Epithelial cell of esophagus (primary cell): ENCODE data around the gene DCLK3.
A peak's percentile ranks its signal among the peaks of the same experiment; 100 is the strongest.

Experiments used
- DNase-seq: peaks from one replicate; pipeline ENCODE4 v3.0.0; 2010; ENCODE audit warnings: low read depth
- H3K4me3 ChIP-seq: 2 replicates; pipeline ENCODE4 v1.5.1; 2011; ENCODE audit warnings: mild to moderate bottlenecking, low read length, control low read depth
- CTCF ChIP-seq: IDR thresholded peaks from 2 replicates; pipeline ENCODE4 v1.5.1; 2011; ENCODE audit warnings: low read depth, mild to moderate bottlenecking, low read length, control low read depth, inconsistent platforms; ENCODE audit not compliant: insufficient read depth; ENCODE audit errors: missing control alignments

Gene DCLK3

DNA sequence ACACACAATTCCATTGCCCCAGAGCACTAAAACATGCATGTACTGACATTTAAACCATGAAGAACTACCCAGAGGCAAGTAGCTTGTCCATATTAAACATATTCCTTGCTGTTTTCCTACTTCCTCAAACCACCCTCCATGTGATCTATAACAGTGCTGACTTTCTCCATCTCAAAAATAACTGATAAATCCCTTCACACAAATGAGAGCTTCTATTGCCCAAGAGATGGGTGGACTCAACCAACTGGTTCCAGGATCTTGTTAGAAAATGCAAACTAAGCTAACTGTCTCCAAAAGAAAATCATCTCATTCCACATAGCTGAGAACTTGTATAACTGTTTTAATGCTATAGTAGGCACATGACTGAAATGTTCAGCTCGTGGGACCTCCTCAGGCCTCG lies 29.6 kb downstream of the DCLK3 start:
- TF ChIP-seq CTCF: no peak
- no peak overlapping the region for H3K4me3 ChIP-seq
- DNase-seq: peak; percentile 69

DNA sequence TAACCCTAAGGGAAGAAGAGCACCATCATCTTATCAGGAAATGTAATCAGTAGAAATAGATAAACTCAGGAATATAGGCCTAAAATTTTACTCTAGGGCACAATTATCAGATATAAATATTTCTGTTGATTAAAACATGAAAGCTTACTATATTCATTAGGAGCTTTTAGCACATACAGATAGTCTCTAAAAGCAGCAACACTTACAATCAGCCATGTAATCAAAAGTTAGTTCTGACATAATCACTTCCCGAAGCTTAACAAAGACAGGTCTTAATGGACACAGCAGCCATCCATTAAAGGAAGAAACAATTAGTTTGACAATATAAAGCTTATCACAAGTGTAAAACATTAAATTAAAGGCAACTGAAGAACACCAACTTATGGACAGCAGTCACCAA lies 30.6 kb downstream of the DCLK3 start:
- no peak overlapping the region for H3K4me3 ChIP-seq
- no peak for TF ChIP-seq CTCF
- no peak for DNase-seq

DNA sequence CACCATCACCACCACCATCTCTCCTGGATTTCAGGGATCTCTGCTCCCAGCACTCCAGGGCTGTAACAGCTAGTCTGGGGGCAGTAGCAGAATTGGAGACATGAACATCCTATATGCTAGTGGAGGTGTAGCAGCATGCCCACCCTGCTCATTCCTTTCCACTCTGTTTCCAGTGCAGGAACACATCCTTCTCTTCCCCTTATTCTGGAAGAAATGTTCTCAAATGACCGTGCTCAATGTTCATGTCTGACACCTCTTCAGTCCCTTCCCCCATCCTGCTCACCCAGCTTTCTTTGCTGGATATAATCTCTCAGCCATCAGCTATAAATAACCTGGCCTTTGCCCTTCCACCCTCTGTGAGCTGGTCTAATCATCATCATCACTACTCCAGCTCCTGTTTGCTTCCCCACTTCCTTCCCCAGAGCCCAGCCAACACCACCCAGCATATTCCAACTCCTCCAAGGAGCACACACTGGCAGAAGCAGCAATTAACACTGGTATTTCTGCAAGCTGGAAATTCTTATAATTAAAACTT lies 31.1 kb downstream of the DCLK3 start:
- H3K4me3 ChIP-seq: no peak overlapping the region
- TF ChIP-seq CTCF: no peak
- no peak for DNase-seq

GRCh38 chr3:36730966-36731365 lies 33.4 kb downstream of the DCLK3 start:
- TF ChIP-seq CTCF: no peak
- no peak for DNase-seq
- no peak overlapping the region for H3K4me3 ChIP-seq

DNA sequence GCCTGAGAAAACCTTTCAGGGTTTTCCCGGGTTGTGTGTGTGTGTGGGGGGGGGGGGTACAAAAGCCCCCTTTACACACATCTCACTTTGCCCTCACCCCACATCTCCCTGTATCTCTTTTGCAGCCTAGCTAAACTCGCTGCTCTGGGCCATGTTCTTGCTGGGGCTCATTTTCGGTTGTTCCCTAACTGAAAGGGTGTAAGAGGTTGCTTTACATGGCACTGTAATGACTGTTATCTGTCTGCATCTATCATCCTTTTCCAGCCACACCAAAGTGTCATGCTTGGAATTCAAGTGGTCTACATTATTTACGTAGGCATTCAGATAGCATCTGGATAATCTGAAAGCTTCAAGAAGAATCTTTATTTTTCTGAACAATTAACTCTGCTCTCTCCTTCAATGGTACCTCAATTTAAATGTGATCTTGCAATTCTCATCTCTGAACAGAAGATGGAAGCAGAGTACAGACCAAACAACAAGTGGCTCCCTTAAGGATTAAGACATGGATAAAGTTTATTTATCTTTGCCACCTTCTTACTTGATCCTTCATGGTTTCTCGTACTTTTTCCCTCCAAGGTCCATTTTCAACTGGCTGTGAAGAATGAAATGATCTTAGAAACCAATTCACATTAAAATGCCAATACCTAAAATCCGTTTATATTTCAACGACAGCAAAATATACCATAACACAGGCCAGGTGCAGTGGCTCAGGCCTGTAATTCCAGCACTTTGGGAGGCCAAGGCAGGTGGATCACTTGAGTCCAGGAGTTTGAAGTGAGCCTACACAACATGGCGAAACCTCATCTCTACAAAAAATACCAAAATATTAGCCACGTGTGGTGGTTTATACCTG lies 34.9 kb downstream of the DCLK3 start:
- no peak overlapping the region for H3K4me3 ChIP-seq
- peak; percentile 66 for DNase-seq
- peak; percentile 73 for TF ChIP-seq CTCF

DNA sequence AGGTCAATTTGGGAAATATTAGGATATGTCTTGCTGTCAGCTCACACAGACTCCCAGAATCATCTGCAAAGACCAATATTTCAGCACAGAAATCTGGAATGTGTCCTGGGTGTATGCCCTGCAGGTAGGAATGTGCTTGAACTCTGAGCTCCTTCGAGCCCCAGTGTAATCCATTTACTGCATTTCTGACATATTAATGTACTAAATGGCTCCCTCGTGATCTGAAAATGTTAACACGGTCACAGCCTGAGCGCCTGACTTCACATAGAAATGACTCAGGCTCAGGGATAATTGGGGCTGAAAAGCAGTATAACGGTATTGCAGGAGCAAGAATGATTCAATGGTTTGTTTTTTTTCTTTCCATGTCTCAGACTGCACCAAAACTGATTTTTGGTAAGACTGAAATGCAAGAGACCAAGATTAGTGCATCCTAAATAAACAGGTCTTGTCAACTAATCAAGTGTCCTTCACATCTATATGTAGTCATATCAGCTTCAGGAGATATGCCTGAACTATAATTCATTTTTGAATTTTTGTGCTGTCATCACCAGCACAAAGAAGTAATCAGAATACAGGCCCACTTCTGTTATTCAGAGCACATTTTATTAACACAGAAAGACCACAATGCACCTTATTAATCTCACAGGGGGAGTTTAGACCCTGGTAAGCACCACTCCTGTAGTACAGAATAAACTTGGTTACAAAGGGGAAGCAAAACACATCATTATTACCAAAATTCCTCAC lies 49.8 kb downstream of the DCLK3 start:
- H3K4me3 ChIP-seq: no peak overlapping the region
- TF ChIP-seq CTCF: no peak
- no peak for DNase-seq

GRCh38 chr3:36713904-36714303 lies 50.4 kb downstream of the DCLK3 start:
- no peak overlapping the region for H3K4me3 ChIP-seq
- no peak for DNase-seq
- no peak for TF ChIP-seq CTCF
